Caco-2 (cell line): ENCODE data around the gene ST3GAL3. TPM values are rescaled to one million over a fixed set of nuclear protein-coding genes. Genes with fewer than 3 reads are reported as not detected.

Source experiments
- BruUV-seq: library from RNA; stranded (reverse); fragments of 400-500 nt; replicated peaks from 2 replicates; lab custom pipeline; 2021; lab: Mats Ljungman, UMichigan
- CTCF ChIA-PET: fragments of 300-600 bp; sonication (Branson Sonifier 250); formaldehyde crosslinking; loops from one replicate; lab custom pipeline; 2022; ENCODE audit warnings: antibody characterized with exemption; lab: Charles Lee
- POLR2A ChIA-PET: fragments of 300-600 bp; sonication (Branson Sonifier 250); formaldehyde crosslinking; loops from one replicate; lab custom pipeline; 2022; ENCODE audit warnings: antibody characterized with exemption; lab: Charles Lee
- DNase-seq, 2 experiments: peaks; one replicate each; pipeline versions ENCODE4 v3.0.0 to v3.0.0-alpha.2; 2020 to 2022
- H3K27me3 ChIP-seq: replicated peaks from 2 replicates; pipeline ENCODE4 v1.6.0; 2011; ENCODE audit warnings: low read length; ENCODE audit not compliant: control insufficient read depth, insufficient read depth
- H3K36me3 ChIP-seq: 2 replicates; pipeline ENCODE4 v1.5.1; 2011; ENCODE audit warnings: low read length; ENCODE audit not compliant: control insufficient read depth, insufficient read depth
- H3K4me1 ChIP-seq: fragments of 250-450 bp; sonication (Bioruptor Pico); 2 replicates; pipeline ENCODE4 v1.5.1; 2020; ENCODE audit warnings: mild to moderate bottlenecking
- H3K4me3 ChIP-seq: 2 replicates; pipeline ENCODE4 v1.5.1; 2011; ENCODE audit warnings: low read depth, mild to moderate bottlenecking, control low read depth, low read length
- H3K9me3 ChIP-seq: fragments of 250-450 bp; sonication (Bioruptor Pico); 2 replicates; pipeline ENCODE4 v1.5.1; 2020; ENCODE audit warnings: mild to moderate bottlenecking, moderate library complexity
- H3K27ac Mint-ChIP-seq: one replicate; pipeline ENCODE4 v1.8.0; 2022; ENCODE audit warnings: mixed read lengths; ENCODE audit not compliant: unreplicated experiment
- H3K27me3 Mint-ChIP-seq: one replicate; pipeline ENCODE4 v1.8.0; 2022; ENCODE audit warnings: mixed read lengths; ENCODE audit not compliant: insufficient read depth, unreplicated experiment
- H3K36me3 Mint-ChIP-seq: one replicate; pipeline ENCODE4 v1.8.0; 2022; ENCODE audit warnings: mild to moderate bottlenecking, mixed read lengths; ENCODE audit not compliant: insufficient read depth, unreplicated experiment
- H3K4me1 Mint-ChIP-seq: one replicate; pipeline ENCODE4 v1.8.0; 2022; ENCODE audit warnings: low read depth, mixed read lengths; ENCODE audit not compliant: unreplicated experiment
- H3K4me3 Mint-ChIP-seq: one replicate; pipeline ENCODE4 v1.8.0; 2022; ENCODE audit warnings: mild to moderate bottlenecking, moderate library complexity, mixed read lengths; ENCODE audit not compliant: unreplicated experiment
- H3K9me3 Mint-ChIP-seq: one replicate; pipeline ENCODE4 v1.8.0; 2022; ENCODE audit warnings: mixed read lengths; ENCODE audit not compliant: unreplicated experiment
- intact Hi-C: fragments of 100-400 bp; cut with micrococcal nuclease; formaldehyde crosslinking; loops from one replicate; pipeline ENCODE4 v1.10.0; 2022; ENCODE audit not compliant: unreplicated experiment
- total RNA-seq: library from RNA; stranded (reverse); gene quantifications from 2 replicates; pipeline ENCODE4 v1.2.3, GENCODE V29; 2022
- TF ChIP-seq, protein P1 (sequence below), 2 experiments: fragments of 200-600 bp in 1 of 2; IDR thresholded peaks; 1 replicate in 1 of 2; 2 replicates in 1 of 2; pipeline versions ENCODE4 v1.5.1 to v1.8.0; 2011 to 2022; ENCODE audit warnings: antibody characterized with exemption in 1 of 2, control low read depth in 1 of 2, inconsistent platforms in 1 of 2, low read depth in 1 of 2, low read length in 1 of 2, mild to moderate bottlenecking in 1 of 2, moderate library complexity in 1 of 2; ENCODE audit not compliant: insufficient read depth in 1 of 2, severe bottlenecking in 1 of 2, unreplicated experiment in 1 of 2

The ST3GAL3 gene
- total RNA-seq, 1 experiment from 2014 or later: 5.6 TPM

- Mint-ChIP-seq H3K4me3 (no peak overlapping the region), H3K27ac (no peak overlapping the region), H3K36me3 (peaks cover 47% of the 10 kb centered on the region), H3K9me3 (no peaks in the 10 kb centered on the region), H3K27me3 (no peaks in the 10 kb centered on the region), H3K4me1 (no peaks in the 10 kb centered on the region)
- H3K4me3 ChIP-seq: no peak overlapping the region
- TF ChIP-seq, protein P1, sequence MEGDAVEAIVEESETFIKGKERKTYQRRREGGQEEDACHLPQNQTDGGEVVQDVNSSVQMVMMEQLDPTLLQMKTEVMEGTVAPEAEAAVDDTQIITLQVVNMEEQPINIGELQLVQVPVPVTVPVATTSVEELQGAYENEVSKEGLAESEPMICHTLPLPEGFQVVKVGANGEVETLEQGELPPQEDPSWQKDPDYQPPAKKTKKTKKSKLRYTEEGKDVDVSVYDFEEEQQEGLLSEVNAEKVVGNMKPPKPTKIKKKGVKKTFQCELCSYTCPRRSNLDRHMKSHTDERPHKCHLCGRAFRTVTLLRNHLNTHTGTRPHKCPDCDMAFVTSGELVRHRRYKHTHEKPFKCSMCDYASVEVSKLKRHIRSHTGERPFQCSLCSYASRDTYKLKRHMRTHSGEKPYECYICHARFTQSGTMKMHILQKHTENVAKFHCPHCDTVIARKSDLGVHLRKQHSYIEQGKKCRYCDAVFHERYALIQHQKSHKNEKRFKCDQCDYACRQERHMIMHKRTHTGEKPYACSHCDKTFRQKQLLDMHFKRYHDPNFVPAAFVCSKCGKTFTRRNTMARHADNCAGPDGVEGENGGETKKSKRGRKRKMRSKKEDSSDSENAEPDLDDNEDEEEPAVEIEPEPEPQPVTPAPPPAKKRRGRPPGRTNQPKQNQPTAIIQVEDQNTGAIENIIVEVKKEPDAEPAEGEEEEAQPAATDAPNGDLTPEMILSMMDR (IDR thresholded peaks at IDR 0.05; ENCODE audit: insufficient read depth in 1 of 2, low read depth in 1 of 2, low read length in 1 of 2, severe bottlenecking in 1 of 2, unreplicated experiment in 1 of 2): no peak
- BruUV-seq: no TSS peak
- no peaks in the 10 kb centered on the region for H3K27me3 ChIP-seq
- intact Hi-C loops: no loop called here
- no peak for DNase-seq
- CTCF ChIA-PET: no interaction called here
- peaks cover 3% of the 10 kb centered on the region; the same call in 1 of the 2 replicates for H3K36me3 ChIP-seq
- no peaks in the 10 kb centered on the region for H3K4me1 ChIP-seq
- POLR2A ChIA-PET: no interaction called here
- no peaks in the 10 kb centered on the region for H3K9me3 ChIP-seq
These were observed 23.8 kb upstream of the ST3GAL3 start for GRCh38 chr1:43683560-43683959.

DNA sequence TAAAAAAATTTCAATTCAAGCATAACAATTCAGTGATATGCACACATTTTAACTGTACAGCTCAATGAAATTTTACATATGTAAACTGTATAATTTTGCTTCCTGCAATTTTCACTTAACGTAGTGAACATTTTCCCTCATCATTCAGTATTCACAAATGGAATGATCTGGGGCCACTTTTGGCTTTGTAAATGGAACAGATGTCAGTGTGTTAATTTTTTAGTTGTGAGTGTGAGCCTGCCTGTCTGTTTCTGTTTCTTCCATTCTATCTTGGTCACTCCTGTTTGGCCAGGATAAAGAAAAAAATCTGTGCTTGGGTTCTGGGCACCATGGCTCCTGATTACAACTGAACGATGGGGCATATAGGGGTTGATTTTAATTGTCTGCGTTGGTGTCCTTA lies 20.5 kb upstream of the ST3GAL3 start:
- H3K27me3 ChIP-seq: no peaks in the 10 kb centered on the region
- intact Hi-C loops: no loop called here
- no peak overlapping the region for H3K4me3 ChIP-seq
- H3K27me3 Mint-ChIP-seq: no peaks in the 10 kb centered on the region
- POLR2A ChIA-PET: no interaction called here
- no peaks in the 10 kb centered on the region for H3K4me1 Mint-ChIP-seq
- TF ChIP-seq, protein P1 (IDR thresholded peaks at IDR 0.05; ENCODE audit: insufficient read depth in 1 of 2, low read depth in 1 of 2, low read length in 1 of 2, severe bottlenecking in 1 of 2, unreplicated experiment in 1 of 2): no peak
- CTCF ChIA-PET: no interaction called here
- H3K4me3 Mint-ChIP-seq: no peak overlapping the region
- no peaks in the 10 kb centered on the region for H3K9me3 ChIP-seq
- H3K27ac Mint-ChIP-seq: no peak overlapping the region
- no TSS peak for BruUV-seq
- H3K36me3 Mint-ChIP-seq: peaks cover 66% of the 10 kb centered on the region
- H3K36me3 ChIP-seq: peaks cover 5% of the 10 kb centered on the region; the same call in 1 of the 2 replicates
- no peak for DNase-seq
- no peaks in the 10 kb centered on the region for H3K4me1 ChIP-seq
- no peaks in the 10 kb centered on the region for H3K9me3 Mint-ChIP-seq

DNA sequence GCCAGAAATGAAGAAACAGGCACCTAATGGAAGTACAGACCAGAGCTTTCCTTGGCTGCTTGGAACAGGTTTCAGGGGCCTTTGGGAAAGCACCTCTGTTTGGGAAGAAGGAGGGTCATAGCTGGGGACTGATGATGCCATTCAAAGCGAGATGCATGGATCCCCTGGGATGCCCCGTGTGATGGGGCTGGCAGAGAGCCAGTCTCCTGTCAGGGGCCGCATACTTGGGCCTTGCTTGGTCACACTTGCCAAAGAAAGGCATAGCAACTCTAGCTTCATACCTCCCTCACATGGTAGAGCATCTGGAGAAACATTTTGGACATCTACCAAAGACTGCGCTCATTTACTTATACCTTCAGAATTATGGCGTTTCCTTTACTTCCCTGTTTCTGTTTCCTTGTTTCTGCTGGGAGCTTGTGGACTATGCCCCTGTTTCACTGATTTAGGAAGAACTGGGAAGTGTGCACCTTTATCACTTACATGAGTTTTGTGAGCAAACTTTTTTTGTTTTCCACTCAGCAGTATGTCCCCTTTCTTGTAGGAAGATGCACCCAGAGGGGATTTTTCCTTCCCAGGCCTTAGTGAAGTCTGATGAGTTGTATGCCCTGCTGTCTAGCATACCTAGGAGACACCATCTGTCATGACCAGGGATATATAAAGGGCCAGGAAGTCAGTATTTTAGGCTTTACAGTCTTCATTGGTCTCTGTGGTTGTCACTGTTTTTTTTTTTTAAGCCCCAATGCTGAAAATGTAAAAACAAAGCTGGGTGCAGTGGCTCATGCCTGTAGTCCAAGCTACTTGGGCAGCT lies 19.8 kb upstream of the ST3GAL3 start:
- intact Hi-C loops: no loop called here
- ChIA-PET POLR2A (no interaction called here), CTCF (no interaction called here)
- no peaks in the 10 kb centered on the region for H3K4me1 ChIP-seq
- H3K27me3 ChIP-seq: no peaks in the 10 kb centered on the region
- Mint-ChIP-seq H3K36me3 (peaks cover 72% of the 10 kb centered on the region), H3K4me3 (no peak overlapping the region), H3K27me3 (no peaks in the 10 kb centered on the region), H3K9me3 (no peaks in the 10 kb centered on the region), H3K27ac (no peak overlapping the region), H3K4me1 (no peaks in the 10 kb centered on the region)
- no peak overlapping the region for H3K4me3 ChIP-seq
- H3K36me3 ChIP-seq: peaks cover 5% of the 10 kb centered on the region
- no TSS peak for BruUV-seq
- DNase-seq: no peak
- TF ChIP-seq, protein P1 (IDR thresholded peaks at IDR 0.05; ENCODE audit: insufficient read depth in 1 of 2, low read depth in 1 of 2, low read length in 1 of 2, severe bottlenecking in 1 of 2, unreplicated experiment in 1 of 2): no peak
- no peaks in the 10 kb centered on the region for H3K9me3 ChIP-seq
